SU-DHL-6 (cell line): Measurements from ENCODE around the gene DAPK1.

Experiments
- H2AFZ ChIP-seq: fragments of 200-600 bp; sonication (generic); 2 replicates; pipeline ENCODE4 v1.6.1; 2014; ENCODE audit warnings: low read depth, mild to moderate bottlenecking, moderate library complexity, mixed read lengths, antibody characterized with exemption, low read length; ENCODE audit not compliant: severe bottlenecking
- H3F3A ChIP-seq: fragments of 200-600 bp; shearing (Covaris generic); 2 replicates; pipeline ENCODE4 v1.6.0; 2016; ENCODE audit warnings: antibody characterized with exemption, mild to moderate bottlenecking; ENCODE audit not compliant: insufficient read depth
- H3K27ac ChIP-seq: fragments of 200-600 bp; sonication (generic); 2 replicates; pipeline ENCODE4 v1.5.1; 2016; ENCODE audit warnings: low read depth, mild to moderate bottlenecking, low read length, moderate library complexity, mixed read lengths
- H3K27me3 ChIP-seq: fragments of 200-600 bp; sonication (generic), shearing (Covaris generic); 2 replicates; pipeline ENCODE4 v1.6.0; 2014; ENCODE audit warnings: mild to moderate bottlenecking, low read length
- H3K36me3 ChIP-seq: fragments of 200-600 bp; sonication (generic); 2 replicates; pipeline ENCODE4 v1.6.1; 2014; ENCODE audit warnings: mild to moderate bottlenecking, low read length, mixed read lengths
- H3K4me2 ChIP-seq: fragments of 300-600, 200-600 bp; shearing (Covaris generic), sonication (generic); 2 replicates; pipeline ENCODE4 v1.6.0; 2014; ENCODE audit warnings: low read length, low read depth, mild to moderate bottlenecking; ENCODE audit not compliant: poor library complexity, severe bottlenecking
- H3K4me3 ChIP-seq: fragments of 200-600 bp; sonication (generic); 2 replicates; pipeline ENCODE4 v1.5.1; 2014; ENCODE audit warnings: antibody characterized with exemption, low read length, mild to moderate bottlenecking, mixed read lengths; ENCODE audit not compliant: insufficient read depth, poor library complexity, severe bottlenecking
- H3K79me2 ChIP-seq: fragments of 200-600 bp; sonication (generic); 2 replicates; pipeline ENCODE4 v1.6.1; 2014; ENCODE audit warnings: mild to moderate bottlenecking, low read length, moderate library complexity; ENCODE audit not compliant: insufficient read depth
- H3K9ac ChIP-seq: fragments of 200-600 bp; sonication (generic); 2 replicates; pipeline ENCODE4 v1.7.0; 2014; ENCODE audit warnings: mild to moderate bottlenecking, low read length
- H3K9me2 ChIP-seq: fragments of 200-600 bp; sonication (generic); replicated peaks from 2 replicates; pipeline ENCODE4 v1.6.1; 2014; ENCODE audit warnings: low read length; ENCODE audit not compliant: insufficient read depth
- H3K9me3 ChIP-seq: fragments of 200-600 bp; sonication (generic); 2 replicates; pipeline ENCODE4 v1.6.1; 2014; ENCODE audit warnings: low read length, mixed read lengths; ENCODE audit not compliant: insufficient read depth
- H4K20me1 ChIP-seq: fragments of 200-600 bp; sonication (generic); 2 replicates; pipeline ENCODE4 v1.6.1; 2014; ENCODE audit warnings: low read depth, mild to moderate bottlenecking, antibody characterized with exemption, low read length, moderate library complexity, mixed read lengths
- CTCF ChIP-seq: fragments of 200-600 bp; sonication (generic); IDR thresholded peaks from one replicate; pipeline ENCODE4 v1.5.1; 2017; ENCODE audit warnings: antibody characterized with exemption, mild to moderate bottlenecking, low read length, moderate library complexity; ENCODE audit not compliant: insufficient read depth, poor library complexity, severe bottlenecking
- EZH2phosphoT487 ChIP-seq: fragments of 200-600 bp; sonication (generic), shearing (Covaris generic); conservative IDR thresholded peaks from 2 replicates; pipeline ENCODE4 v1.6.1; 2018; ENCODE audit warnings: mild to moderate bottlenecking, antibody characterized with exemption, low read length, moderate library complexity, mixed read lengths

DAPK1 gene

DNA sequence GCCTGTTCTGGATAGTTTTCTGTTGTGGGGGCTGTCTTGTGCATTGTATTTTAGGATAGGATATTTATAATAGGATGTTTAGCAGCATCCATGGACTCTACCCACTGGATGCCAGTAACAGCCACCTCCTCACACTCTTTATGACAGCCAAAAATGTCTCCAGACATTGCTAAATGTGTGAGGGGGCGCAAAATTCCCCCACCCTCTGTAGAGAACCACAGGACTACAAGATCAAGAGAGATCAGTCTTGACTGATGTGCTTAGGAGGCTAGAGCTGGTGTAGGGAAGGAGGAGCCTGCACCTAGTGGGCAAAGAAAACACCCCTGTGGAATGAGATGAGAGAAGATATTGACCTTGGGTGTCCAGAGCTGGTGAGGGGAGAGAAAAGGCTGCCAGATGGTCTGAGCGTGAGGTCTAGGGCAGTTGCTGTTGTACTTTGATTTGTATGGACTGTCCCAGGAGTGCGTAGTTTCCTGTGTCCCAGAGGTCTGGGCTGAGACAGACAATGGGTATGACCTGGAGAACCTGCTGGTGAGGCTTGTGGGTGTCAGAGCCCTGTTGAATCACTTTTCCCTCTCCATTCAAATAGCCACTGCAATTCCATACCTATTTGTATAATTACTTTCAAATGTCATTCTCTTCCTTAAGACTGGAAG, 16.3 kb downstream of the DAPK1 start:
- no peak overlapping the region for H3K4me2 ChIP-seq
- no peak overlapping the region for H2AFZ ChIP-seq
- TF ChIP-seq CTCF (no peak), EZH2phosphoT487 (no peak)
- no peaks in the 10 kb centered on the region for H3K79me2 ChIP-seq
- H4K20me1 ChIP-seq: no peaks in the 10 kb centered on the region
- H3K36me3 ChIP-seq: no peaks in the 10 kb centered on the region
- H3K9ac ChIP-seq: no peak overlapping the region
- H3K4me3 ChIP-seq: no peak overlapping the region
- H3K9me2 ChIP-seq: no peaks in the 10 kb centered on the region
- H3K27ac ChIP-seq: no peak overlapping the region
- H3F3A ChIP-seq: no peaks in the 10 kb centered on the region
- no peaks in the 10 kb centered on the region for H3K9me3 ChIP-seq
- H3K27me3 ChIP-seq: no peaks in the 10 kb centered on the region

GRCh38 chr9:87515006-87515405, 17.3 kb downstream of the DAPK1 start:
- Histone ChIP-seq H3K9me3 (no peaks in the 10 kb centered on the region), H3K27me3 (no peaks in the 10 kb centered on the region), H3K79me2 (no peaks in the 10 kb centered on the region), H3K36me3 (no peaks in the 10 kb centered on the region), H3F3A (no peaks in the 10 kb centered on the region), H3K4me3 (no peak overlapping the region), H3K27ac (no peak overlapping the region), H3K9me2 (no peaks in the 10 kb centered on the region), H3K4me2 (no peak overlapping the region), H2AFZ (no peak overlapping the region), H3K9ac (no peak overlapping the region), H4K20me1 (no peaks in the 10 kb centered on the region)
- TF ChIP-seq EZH2phosphoT487 (no peak), CTCF (no peak)

DNA sequence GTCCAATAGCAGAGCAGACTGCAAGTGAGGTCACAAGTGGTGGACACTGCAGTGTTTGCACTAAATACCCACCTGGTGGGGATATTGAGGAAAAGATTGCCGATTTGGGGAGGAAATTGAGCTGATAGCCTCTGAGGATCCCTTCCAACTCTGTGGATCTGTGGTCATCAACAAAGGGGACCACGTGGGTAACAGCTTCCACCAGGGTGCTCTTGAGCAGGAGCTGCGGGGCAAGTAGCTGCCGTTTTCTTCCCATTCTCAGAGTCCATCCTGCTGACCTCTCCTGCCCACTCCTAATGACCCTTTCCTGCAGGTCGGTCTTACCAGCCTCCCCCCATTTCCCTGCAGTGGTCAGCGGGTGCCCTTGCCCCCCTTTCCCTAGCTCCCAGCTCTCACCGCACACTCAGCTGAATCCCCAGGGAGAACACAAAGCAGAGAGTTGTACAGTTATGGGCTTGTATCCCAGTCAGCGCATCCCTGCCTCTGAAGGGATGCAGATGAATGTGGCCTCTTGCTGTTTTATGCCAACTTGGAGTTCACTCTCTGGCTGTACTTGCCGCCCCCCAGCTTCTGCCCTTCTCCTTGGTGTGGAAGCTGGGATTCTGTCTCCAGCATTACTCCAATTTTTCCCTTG, 18.0 kb downstream of the DAPK1 start:
- no peaks in the 10 kb centered on the region for H3K9me2 ChIP-seq
- H3F3A ChIP-seq: no peaks in the 10 kb centered on the region
- no peak overlapping the region for H3K4me3 ChIP-seq
- no peaks in the 10 kb centered on the region for H3K36me3 ChIP-seq
- H3K9ac ChIP-seq: no peak overlapping the region
- no peak overlapping the region for H3K27ac ChIP-seq
- H3K9me3 ChIP-seq: no peaks in the 10 kb centered on the region
- no peaks in the 10 kb centered on the region for H4K20me1 ChIP-seq
- no peak overlapping the region for H3K4me2 ChIP-seq
- H3K27me3 ChIP-seq: no peaks in the 10 kb centered on the region
- TF ChIP-seq CTCF (no peak), EZH2phosphoT487 (no peak)
- no peaks in the 10 kb centered on the region for H3K79me2 ChIP-seq
- no peak overlapping the region for H2AFZ ChIP-seq
